HG03139 (cell line): Measurements from ENCODE around the gene C11orf24.

Experiments used
- ATAC-seq: cut with Tn5 transposase; IDR thresholded peaks from one replicate; pipeline ENCODE4 v1.9.1; 2021; ENCODE audit not compliant: unreplicated experiment

C11orf24 gene

DNA sequence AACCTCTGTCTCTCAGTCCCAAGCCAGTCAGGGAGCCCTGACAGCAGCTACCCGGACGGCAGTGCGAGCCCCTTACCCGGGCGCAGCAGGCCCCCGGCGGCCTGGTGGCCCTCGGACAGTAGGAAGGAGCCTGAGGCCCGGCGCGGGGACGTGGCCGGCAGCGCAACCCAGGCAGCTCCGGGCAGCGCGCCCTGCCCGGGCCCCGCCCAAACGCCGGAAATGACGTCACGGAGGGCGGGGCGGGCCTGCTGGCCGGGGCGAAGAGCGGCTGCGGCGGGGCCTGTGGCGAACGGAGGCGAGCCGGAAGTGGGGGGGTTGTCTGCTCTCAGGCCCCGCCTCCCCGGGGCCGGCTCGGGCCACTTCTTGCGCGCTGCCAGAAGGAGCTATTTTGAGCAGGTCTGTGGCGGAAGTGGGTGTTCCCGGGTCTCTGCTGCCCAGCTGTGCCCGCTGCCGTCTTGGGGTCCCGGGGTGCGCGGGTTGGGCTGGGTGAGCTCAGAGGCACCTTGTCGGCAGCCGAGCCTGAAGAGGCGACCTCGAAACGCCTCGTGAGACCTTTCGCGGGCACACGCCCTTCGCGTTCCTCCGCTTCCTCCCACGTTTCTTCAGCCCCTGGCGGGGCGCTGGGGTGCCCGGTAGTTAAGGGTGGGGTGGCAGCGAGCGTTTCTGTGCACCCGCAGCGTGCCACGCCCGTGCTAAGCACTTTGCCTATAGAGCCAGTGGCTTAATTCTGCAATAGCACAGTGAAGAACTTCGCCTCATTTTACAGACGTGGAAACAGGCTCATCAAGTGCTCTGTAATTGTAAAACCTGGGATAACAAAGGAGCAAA is at the start of gene C11orf24:
C11orf24 (minus strand) TSS at position 193 of the 828 bp plus-strand sequence. CDS start 8,206 bp downstream, outside the sequence.
- peak; percentile 70 for ATAC-seq

GRCh38 chr11:68317147-68317785 is 45.5 kb upstream of the C11orf24 start:
- ATAC-seq = no peak

- no peak for ATAC-seq
Observed at GRCh38 chr11:68315171-68315920, 43.6 kb upstream of the C11orf24 start.

DNA sequence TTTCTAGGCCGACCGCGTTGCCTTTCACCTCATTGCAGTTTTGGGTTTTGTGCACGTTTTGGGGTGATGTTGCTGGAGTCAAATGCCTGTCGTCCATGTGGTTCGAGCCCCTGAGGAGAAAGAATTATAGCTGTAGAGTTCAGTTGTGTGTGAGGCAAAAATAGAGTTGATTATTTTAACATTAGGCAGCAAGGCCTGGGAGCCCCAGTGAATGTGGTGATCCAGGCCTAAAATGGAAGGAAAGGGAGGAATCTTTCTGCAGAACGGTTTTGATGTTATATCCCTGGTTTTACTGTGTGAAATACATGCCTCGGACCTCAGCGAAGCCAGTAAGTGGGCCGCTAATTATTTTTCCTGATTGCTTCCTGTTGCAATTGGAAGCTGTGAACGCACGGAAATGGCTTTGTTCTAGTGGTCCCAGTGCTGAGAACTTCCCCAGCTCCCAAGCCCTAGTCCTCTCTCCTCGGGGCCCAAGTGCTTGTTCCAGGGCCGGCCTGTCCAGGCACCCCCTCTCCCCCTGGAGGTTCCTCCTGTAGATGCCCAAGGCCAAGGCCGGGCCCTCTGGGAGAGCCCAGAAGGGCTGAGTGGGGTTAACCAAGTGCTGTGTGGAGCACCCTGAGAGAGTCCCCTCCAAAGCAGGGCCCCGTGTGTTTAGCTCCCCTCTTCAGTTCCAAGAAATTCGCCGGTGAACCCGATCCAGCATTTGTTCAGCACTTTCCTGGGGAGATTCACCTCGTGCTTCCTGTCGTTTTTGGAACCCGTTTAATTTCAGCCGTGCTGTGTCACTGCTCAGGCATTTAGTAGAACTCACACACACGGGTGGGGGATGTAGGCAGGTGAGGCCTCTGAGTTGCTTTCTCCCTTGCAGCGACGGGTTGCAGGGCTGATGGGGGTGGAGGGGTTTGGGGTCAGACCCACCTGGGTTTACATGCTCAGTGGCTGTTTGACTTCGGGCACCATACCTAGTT is 42.7 kb upstream of the C11orf24 start:
- no peak for ATAC-seq

DNA sequence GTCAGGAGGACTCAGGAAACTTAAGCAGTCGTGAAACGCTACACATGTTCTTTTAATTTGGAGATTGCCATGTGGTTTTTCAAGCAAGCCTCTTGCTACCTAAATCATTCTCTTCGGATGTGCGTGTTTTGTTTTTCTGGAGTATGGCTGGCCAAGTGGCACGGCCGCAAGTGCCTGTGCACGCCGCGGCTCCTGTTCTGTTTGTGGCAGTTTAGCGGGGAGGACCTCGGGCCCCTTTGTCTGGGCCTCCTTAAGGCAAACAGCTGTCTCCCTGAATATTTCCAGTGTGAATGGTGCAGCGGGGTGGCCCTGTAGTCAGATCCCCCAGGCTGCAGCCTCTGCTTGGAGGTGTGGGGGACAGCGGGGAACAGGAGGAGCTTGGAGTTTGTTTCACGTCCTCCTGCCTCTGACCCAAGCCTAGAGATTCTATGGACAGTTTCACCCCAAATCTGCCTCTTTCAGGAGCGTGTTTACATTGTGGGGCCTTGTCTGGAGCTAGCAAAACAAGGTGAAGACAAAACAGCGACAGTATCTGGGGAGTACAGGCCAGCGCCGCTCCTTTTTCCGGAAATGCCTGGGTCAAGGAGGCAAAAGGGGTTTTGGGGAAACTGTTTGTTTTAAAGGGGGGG is 41.9 kb upstream of the C11orf24 start:
- no peak for ATAC-seq

DNA sequence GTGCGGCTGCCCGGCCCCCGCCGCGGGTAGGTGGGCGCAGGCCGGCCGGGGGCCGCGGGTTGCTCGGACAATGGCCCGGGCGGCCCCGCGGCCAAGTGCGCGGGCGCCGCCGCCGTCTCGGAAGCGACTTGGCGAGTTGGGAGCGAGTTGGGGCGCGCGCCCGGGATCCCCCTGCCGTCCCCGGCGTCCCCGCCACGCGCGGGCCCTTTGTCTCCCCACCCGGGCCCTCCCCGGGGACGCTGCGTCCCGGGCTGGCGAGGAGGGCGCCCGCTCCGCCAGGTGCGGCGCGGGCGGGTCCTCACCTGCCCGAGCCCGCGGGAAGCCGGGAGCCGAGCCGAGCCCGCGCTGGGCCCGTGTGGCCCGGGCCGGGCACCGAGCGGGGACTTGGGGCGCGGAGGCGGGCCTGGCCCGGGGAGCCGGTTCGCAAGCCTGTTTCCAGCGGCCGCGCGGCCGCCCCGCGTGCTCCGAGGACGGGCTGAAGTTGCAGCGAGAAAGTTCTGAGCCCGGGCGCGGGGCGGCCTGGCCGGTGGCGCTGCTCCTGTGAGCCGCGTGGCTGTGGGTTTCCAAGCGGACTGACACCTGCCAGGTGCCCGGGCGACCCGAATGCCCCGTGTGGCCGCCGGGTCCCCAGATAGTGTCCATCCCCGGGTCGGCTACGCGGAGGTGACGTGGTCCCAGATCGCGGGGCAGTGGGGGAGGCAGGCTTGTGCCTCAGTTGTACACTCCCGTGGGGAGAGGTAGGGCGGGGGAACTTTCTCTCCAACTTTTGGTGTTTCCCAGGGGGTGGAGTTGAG is 41.2 kb upstream of the C11orf24 start:
- ATAC-seq = no peak

DNA sequence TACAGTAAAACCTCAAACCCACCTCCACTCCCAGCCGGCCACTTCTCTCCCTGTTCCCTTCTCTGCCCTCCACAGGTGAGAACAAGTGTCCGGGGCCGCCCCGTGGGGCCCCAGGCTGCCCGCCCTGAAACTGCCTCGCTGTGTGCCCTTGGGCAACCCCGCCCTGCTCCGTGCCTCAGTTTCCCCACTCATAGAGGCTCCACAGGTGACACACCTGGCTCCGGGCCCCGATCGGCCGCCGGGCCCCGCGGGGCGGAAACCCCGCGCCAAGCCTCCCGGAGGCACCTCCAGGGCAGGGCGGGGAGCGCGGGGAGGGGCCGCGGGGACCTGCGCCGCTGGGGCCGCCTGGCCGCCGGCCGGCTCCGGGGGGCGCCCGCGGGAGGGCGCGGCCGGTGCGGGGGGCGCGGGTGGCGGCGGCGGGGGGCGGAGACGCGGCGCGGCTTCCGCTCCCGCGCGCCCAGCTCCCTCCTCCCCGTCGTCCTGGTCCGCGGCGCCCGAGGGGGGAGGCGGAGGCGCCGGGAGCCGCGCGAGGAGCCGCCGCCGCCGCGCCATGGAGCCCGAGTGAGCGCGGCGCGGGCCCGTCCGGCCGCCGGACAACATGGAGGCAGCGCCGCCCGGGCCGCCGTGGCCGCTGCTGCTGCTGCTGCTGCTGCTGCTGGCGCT is 40.5 kb upstream of the C11orf24 start, which contains the start of gene LRP5:
LRP5 (plus strand) TSS at position 475 of the 663 bp plus-strand sequence; CDS start at position 599, 124 bp downstream.
- ATAC-seq = no peak

GRCh38 chr11:68311160-68312116 is 39.7 kb upstream of the C11orf24 start:
- no peak for ATAC-seq

GRCh38 chr11:68309621-68310185 is 37.9 kb upstream of the C11orf24 start:
- ATAC-seq = no peak

DNA sequence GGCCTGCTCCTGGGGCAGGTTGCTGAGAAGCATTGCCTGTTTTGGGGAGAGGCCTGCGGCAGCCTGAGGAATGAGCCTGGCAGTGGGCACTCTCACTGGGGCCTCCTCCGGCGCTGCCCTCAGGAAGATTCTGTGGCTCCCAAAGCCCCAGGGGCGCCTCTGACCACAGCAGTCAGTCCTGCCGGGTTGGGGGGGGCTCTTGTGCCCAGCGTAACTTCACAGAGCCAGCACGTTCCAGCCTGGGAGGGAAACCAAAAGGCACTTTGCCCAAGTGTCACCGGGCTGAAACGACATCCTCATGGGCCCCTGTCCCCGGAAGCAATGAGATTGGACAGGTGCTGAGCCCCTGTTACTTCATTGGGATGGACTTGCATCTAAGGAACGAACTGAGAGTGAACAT is 36.3 kb upstream of the C11orf24 start:
- no peak for ATAC-seq

DNA sequence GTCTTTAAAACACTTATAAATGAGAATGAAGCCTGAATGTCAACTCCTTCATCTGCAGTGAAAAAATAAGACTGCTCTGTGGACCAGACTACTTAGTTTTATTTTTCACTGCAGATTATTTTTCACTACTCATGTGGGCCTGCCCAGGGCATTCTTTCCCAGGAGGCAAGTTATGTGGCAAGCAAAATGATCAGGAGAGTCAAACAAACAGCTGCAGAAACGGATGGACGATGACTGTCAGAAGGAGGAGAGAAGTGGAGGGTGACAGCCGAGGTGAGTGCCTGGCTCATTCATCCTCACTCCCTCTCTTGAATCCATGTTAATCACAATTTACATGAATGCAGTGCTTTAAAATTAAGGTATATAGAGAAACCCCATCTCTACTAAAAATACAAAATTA is 34.9 kb upstream of the C11orf24 start:
- ATAC-seq = no peak

- ATAC-seq = no peak
Observed at GRCh38 chr11:68303982-68304780, 32.4 kb upstream of the C11orf24 start.

GRCh38 chr11:68303083-68303482 is 31.3 kb upstream of the C11orf24 start:
- ATAC-seq = no peak

GRCh38 chr11:68302670-68303069 is 30.9 kb upstream of the C11orf24 start:
- no peak for ATAC-seq

DNA sequence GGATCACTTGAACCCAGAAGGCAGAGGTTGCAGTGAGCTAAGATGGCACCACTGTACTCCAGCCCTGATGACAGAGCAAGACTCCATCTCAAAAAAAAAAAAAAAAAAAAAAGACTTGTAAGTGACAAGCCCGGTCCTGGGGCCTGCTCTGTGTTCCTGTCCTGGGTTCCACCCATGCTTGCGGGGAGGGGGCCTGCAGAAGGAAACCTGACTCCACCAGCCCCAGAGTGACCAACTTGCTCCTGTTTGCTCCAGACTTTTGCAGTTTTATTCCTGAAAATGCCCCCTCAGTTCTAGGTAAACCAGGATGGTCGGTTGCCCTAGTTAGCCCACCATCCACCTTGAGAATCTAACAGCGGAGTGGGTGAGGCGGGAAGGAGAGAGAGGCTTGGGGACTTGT is 30.5 kb upstream of the C11orf24 start:
- ATAC-seq = no peak

- ATAC-seq = no peak
Observed at GRCh38 chr11:68300076-68300830, 28.5 kb upstream of the C11orf24 start.
